GM19324 (cell line): ENCODE results near the gene CEP85L.

Source experiments
- ATAC-seq: cut with Tn5 transposase; IDR thresholded peaks from one replicate; pipeline ENCODE4 v1.9.1; 2021; ENCODE audit warnings: mild to moderate bottlenecking, moderate library complexity; ENCODE audit not compliant: unreplicated experiment, low FRiP score

The CEP85L gene

DNA sequence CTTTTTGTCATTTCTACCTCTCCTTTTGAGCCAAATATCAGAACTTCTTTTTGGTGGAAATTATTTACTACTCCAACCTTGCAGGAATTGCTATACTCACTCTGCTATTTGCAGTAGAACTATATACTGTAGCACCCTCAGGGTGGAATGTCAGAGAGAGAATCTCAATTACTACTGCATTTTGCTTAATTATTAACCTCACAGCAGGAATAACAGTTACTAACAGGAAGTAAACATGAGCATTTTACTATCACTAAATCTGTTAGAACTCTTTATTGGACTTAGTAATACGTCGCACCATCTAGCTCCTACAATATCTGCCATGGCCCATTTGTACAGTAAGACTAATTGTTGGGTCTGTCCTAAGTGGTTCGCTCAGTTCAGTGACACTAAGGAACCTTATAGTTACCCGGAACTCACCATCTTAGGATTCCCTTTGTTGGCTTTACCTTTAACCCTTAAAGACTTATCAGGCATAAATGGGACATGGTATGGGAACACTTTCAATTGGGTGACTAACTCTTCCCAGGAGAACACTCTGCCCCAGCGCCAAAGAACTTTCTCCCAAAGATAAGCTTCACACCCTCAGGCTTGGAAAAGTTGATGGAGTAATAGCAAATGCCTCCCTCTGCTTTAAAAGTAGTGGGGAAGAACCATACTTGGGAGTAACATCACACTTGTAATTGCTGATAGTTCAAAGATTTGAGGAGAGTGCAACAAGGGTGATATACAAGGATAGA lies 64.5 kb downstream of the CEP85L start:
- ATAC-seq = no peak

GRCh38 chr6:118584911-118585310 lies 66.5 kb downstream of the CEP85L start:
- no peak for ATAC-seq

DNA sequence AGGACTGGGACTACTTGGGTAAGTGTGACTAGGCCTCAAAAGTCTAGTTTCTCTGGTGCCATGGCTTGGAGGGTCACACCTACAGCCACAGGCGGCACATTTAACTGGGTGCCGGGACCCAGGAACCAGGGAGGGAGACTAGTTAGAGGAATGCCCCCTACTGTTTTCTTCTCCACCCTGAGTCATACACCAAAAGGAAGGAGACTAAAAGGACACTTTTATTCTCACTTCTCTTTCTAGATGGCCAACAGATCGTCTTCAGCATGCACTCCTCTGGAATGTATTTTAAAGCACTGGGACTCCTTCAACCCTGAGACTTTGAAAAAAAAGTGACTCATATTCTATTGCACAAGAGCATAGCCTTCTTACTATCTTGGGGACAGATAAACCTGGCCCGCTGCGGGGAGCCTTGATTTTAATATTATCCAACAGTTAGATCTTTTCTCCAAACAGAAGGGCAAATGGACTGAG lies 69.9 kb downstream of the CEP85L start:
- no peak for ATAC-seq

GRCh38 chr6:118580585-118581419 lies 70.6 kb downstream of the CEP85L start:
- no peak for ATAC-seq

DNA sequence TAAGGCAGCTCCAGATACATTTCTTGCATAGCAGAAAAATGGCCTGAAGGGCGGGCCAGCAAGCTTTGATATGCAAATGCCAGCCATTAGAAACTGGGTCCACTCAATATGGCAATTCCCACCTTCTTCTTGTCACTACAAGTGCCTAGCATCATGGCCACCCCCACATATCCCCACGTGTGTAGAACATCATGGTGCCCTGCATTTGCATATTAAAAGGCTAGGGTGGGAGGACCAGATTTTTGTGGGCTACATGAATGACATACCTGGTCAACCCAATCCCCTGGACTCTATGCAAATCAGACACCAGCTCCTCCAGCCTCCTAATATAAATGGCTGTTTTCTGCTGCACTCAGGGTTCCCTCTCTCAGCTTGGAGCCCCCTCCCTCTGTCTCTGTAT lies 71.6 kb downstream of the CEP85L start:
- ATAC-seq = no peak

DNA sequence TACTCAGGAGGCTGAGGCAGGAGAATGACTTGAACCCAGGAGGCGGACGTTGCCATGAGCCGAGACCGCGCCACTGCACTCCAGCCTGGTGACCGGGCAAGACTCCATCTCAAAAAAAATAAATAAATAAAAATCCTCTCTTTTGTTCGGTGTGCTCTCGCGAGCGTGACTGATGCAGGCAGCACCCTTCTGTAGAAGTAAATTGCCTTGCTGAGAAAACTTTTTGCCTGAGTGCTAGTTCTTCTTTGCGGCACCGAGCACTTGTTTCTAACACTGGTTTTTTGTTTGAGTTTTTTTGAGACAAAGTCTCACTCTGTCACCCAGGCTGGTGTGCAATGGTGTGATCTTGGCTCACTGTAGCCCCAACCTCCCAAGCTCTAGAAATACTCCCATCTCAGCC lies 72.8 kb downstream of the CEP85L start:
- ATAC-seq = no peak

- no peak for ATAC-seq
These were observed 73.4 kb downstream of the CEP85L start for GRCh38 chr6:118577972-118578371.

DNA sequence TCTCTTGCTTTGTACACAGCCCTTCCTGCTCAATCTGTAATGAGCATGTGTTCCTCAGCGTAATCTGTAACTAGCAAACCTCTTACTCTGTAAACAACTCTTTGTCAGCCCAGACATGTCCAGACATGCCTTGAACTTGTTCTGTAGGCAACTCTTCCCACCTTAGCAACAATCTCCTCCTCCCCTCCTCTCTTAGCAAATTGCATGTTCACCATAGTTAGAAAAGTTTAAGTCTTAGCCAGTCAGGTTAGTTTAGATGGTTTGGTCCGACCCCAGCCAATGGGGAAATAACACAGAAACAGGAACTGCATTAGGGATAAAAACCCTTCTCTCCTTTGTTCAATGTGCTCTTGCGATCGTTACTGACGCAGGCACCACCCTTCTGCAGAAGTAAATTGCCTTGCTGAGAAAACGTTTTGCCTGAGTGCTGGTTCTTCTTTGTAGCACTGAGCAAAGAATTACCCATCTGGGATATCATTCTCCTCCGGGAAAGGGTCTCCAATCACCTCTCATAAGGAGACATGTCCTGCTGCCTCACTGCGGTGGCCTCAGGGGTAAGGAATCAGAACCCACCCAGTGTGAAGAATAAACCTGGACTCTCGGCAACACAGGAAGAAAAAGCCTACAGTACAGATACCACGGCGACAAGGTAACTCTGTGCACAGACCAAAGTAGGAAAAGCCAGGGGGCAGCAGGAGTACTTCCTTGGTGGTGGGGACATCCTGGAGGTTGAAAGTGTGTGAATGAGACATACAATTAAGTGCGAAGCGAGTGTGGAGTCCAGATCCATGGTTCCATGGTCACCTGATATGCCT lies 77.1 kb downstream of the CEP85L start:
- no peak for ATAC-seq

GRCh38 chr6:118571121-118571520 lies 80.3 kb downstream of the CEP85L start:
- no peak for ATAC-seq

DNA sequence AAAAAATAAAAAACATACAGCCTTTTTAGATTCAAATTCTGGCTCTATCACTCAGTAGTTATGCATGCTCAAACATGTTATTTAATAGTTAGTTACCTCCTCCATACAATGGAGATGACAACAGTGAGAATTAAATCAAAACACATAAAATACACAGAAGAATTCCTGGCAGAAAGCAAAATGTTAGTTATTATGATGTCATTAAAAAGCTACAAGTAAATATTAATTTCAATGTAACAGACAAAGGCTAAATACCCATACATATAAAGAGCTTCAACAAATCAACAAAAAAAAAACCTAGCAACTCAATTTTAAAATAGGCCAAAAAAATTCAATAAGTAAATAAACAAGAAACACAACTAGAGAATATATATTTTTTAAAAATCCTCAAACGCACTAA lies 81.9 kb downstream of the CEP85L start:
- no peak for ATAC-seq

DNA sequence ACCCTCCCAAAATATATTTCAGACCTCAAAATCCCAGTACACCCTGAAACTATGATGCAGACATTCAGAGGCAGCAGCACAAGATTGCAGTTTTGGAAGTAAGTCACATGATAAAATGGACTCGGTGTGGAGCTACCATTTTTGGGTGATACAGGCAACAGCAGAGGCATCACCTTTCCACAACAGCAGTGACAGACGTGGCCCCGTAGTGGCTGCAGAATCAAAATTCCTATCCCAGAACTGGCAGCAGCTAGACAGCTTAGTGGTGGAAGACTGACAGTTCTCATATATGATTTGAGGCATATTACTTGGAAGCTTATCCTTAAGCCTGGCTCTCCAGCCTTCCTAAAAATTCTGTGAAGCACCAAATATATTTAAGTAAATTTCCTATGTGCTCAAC lies 83.4 kb downstream of the CEP85L start:
- ATAC-seq = no peak

DNA sequence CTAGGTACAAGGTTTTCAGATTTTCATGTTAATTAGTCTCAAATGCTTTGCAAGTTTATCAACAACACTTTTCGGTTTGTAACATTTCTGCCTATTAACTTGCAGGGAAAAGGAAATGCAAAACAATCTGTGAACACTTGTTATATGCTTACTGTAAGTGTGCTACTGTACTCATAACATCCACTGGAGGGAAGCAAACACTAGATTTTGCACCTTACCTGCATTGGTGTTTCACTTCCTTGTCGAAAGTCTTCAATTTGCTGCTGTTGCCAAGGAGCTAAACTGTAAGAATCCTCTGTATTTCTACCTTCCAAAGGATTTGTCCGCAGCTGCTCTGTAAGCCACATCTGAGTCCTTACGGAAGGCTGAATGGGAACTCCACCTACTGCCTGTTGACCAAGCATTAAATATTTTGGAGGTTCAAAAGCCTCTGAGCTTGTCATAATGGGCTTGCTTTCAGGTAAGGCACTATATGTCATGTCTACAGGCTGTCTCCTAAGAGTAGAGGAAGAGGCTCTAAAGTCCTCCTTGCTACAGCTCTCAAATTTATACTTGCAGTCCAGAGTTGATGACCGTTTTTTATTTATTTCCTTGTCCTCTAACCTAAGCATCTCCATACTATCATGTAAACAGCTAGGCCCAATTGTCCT lies 86.0 kb downstream of the CEP85L start:
- ATAC-seq = peak; percentile 99

DNA sequence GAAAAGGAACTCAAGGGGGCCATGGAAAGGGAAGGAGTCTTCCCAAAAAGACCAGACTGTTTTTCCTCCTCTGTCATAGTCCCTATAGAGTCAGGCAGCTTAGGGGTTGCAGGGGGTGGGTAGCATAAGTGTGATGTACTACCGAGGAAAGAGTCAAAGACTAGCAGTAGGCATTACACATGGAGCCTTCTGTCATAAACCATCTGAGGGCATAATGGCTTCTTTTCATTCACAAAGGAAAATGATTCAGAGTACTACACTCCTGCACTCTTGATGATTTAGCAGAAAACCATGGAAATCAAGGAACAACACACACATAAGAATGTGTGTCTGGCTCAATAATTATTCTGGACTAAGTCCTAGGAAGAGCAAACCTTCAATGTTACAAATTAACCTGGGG lies 88.4 kb downstream of the CEP85L start:
- no peak for ATAC-seq

GRCh38 chr6:118562248-118562647 lies 89.1 kb downstream of the CEP85L start:
- no peak for ATAC-seq

DNA sequence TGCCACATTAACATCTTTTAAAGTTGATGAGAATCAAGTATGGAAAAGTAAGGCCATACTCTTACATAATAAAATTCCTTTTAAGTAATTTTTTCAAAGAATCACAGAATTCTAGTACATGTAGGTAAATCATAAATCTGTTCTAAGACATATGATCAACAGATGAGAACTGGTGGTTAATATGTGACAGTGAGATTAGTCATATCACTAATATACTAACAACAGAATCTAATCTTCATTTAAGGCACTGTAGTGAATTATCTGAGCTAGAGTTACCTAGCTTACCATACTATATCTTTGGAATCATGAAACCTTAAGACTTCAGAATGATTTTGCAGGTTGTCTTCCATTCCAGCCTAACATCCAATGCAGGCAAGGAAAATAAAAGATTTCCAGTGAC lies 91.7 kb downstream of the CEP85L start:
- ATAC-seq = no peak

DNA sequence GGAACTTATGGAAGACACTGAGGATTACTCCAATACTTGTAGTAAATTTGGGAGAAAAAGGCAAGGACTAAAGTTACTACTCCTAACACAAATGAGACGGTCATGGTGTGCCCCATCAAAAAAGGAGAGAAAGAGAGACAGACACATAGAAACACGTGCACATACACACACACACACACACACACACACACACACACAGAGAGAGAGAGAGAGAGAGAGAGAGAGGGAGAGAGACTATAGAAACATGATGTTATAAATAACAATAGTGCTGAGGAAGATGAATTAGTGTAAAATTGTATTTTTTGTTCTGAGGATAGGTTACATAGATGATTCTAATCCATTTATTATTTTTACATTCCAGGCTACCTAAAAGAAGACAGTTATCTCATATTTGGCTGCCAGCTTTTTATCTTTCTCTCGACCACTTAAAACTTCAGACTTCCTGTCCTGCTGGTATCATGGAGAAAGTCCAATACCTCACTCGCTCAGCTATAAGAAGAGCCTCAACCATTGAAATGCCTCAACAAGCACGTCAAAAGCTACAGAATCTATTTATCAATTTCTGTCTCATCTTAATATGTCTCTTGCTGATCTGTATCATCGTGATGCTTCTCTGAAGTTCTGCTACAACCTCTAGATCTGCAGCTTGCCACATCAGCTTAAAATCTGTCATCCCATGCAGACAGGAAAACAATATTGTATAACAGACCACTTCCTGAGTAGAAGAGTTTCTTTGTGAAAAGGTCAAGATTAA lies 92.8 kb downstream of the CEP85L start:
- no peak for ATAC-seq

- no peak for ATAC-seq
These were observed 96.7 kb downstream of the CEP85L start for GRCh38 chr6:118554698-118555097.

DNA sequence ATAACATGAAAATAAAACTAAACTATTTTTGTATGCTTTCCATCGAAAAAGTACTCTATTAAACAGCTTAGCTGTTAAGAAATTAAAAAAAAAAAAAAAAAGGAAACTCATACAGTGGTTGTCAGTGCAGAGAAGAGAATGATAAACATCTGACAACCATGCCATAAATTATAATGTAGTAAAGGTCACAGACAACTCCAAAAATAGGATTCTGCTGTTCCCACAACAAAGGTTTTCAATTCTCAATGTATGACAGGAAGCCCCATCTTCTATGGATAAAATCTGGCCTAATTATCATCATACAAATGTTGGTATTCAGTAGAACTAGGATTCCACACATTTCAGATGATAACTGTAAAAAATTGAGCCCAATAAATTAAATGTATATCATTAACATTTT lies 98.3 kb downstream of the CEP85L start:
- ATAC-seq = no peak

- peak; percentile 78 for ATAC-seq
These were observed 100.0 kb downstream of the CEP85L start for GRCh38 chr6:118551063-118552053.
